Gastrocnemius medialis (tissue), 4 donors: ENCODE data around the gene CADM3. TPM values are rescaled to one million over a fixed set of nuclear protein-coding genes. Genes with fewer than 3 reads are reported as not detected.

Source experiments
- ATAC-seq, 2 donors: fragments of 150-250 bp; one replicate each; pipeline ENCODE4 v1.9.1; 2016
- DNase-seq, 2 donors: peaks; one replicate each; pipeline ENCODE4 v3.0.0-alpha.2; 2019
- H3K27ac ChIP-seq, 4 donors: fragments of 200-600 bp; sonication (generic); 1 replicate in 1 of 4; 2 replicates in 3 of 4; pipeline ENCODE4 v1.5.1; 2016 to 2018; ENCODE audit warnings: mild to moderate bottlenecking in 2 of 4, moderate library complexity in 1 of 4
- H3K27me3 ChIP-seq, 3 donors: fragments of 200-600 bp; sonication (generic) in 2 of 3; 1 replicate in 1 of 3; 2 replicates in 2 of 3; pipeline versions ENCODE4 v1.5.1 to v1.6.0; 2016 to 2019; ENCODE audit warnings: mild to moderate bottlenecking in 1 of 3, moderate library complexity in 1 of 3
- H3K36me3 ChIP-seq, 2 donors: fragments of 200-600 bp; sonication (generic) in 1 of 2; one replicate each; pipeline ENCODE4 v1.5.1; 2017 to 2018
- H3K4me1 ChIP-seq, 2 donors: fragments of 200-600 bp; sonication (generic) in 1 of 2; one replicate each; pipeline ENCODE4 v1.5.1; 2016 to 2017; ENCODE audit warnings: mild to moderate bottlenecking in 2 of 2
- H3K4me3 ChIP-seq, 4 donors: fragments of 200-600 bp; sonication (generic) in 3 of 4; 1 replicate in 1 of 4; 2 replicates in 3 of 4; pipeline ENCODE4 v1.5.1; 2016 to 2019; ENCODE audit warnings: mild to moderate bottlenecking in 2 of 4
- H3K9me3 ChIP-seq, 3 donors: fragments of 200-600 bp; sonication (generic) in 2 of 3; 1 replicate in 1 of 3; 2 replicates in 2 of 3; pipeline ENCODE4 v1.5.1; 2016 to 2019
- CTCF ChIP-seq, 5 experiments: fragments of 450-650 bp in 3 of 5; fragments of 200-600 bp in 2 of 5; sonication (generic) in 2 of 5; IDR thresholded peaks in 4 of 5; conservative IDR thresholded peaks in 1 of 5; 1 replicate in 4 of 5; 2 replicates in 1 of 5; pipeline ENCODE4 v1.5.1; 2016 to 2019; ENCODE audit warnings: antibody characterized with exemption in 5 of 5, mild to moderate bottlenecking in 3 of 5, moderate library complexity in 3 of 5
- POLR2A ChIP-seq, 2 donors: fragments of 450-650 bp; IDR thresholded peaks; one replicate each; pipeline ENCODE4 v1.6.1; 2017; ENCODE audit warnings: antibody characterized with exemption in 2 of 2, mild to moderate bottlenecking in 2 of 2, moderate library complexity in 2 of 2
- in situ Hi-C, 4 donors: fragments of 200-750 bp; cut with MboI; loops; one replicate each; pipeline versions ENCODE4 v1.15.0 to v1.8.0; 2017; ENCODE audit warnings: low sequenced_read_pairs in 4 of 4
- intact Hi-C: fragments of 100-400 bp; cut with DNase I; formaldehyde crosslinking; loops from one replicate; pipeline ENCODE4 v1.15.1; 2023; ENCODE audit warnings: low total_unique reads
- total RNA-seq, 4 donors: library from RNA; depleted of rRNA; stranded (reverse); fragments of >200 nt; gene quantifications; one replicate each; pipeline versions ENCODE4 v1.1.0 to v1.2.3, GENCODE V29; 2016

Gene CADM3
- total RNA-seq, 4 donors from 2014 or later, result 0.76 to 1.2 (median 1.0) TPM; not detected in 1

DNA sequence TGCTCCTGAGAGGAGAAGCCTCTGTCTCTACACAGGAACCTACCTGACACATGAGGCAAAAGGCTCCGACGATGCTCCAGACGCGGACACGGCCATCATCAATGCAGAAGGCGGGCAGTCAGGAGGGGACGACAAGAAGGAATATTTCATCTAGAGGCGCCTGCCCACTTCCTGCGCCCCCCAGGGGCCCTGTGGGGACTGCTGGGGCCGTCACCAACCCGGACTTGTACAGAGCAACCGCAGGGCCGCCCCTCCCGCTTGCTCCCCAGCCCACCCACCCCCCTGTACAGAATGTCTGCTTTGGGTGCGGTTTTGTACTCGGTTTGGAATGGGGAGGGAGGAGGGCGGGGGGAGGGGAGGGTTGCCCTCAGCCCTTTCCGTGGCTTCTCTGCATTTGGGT lies 29.4 kb downstream of the CADM3 start:
- in situ Hi-C loops, result no loop called here
- H3K9me3 ChIP-seq, result no peaks in the 10 kb centered on the region
- no peak overlapping the region for H3K27ac ChIP-seq
- peaks cover 0 to 3% (median 0%) of the 10 kb centered on the region in 3 donors for H3K27me3 ChIP-seq
- H3K4me1 ChIP-seq, result no peaks in the 10 kb centered on the region
- DNase-seq (no peak), ATAC-seq (no peak)
- no peaks in the 10 kb centered on the region for H3K36me3 ChIP-seq
- intact Hi-C loops, result no loop called here
- TF ChIP-seq CTCF (IDR thresholded peaks at IDR 0.05 in 4 of 5, conservative IDR thresholded peaks at IDR 0.05 in 1 of 5) (no peak), POLR2A (IDR thresholded peaks at IDR 0.05) (no peak)
- H3K4me3 ChIP-seq, result peak overlapping the region in 1 of 4 donors; percentile 7

- intact Hi-C loops, result no loop called here
- no peak overlapping the region for H3K27ac ChIP-seq
- DNase-seq (no peak), ATAC-seq (no peak)
- no peaks in the 10 kb centered on the region for H3K4me1 ChIP-seq
- peak overlapping the region in 1 of 4 donors; percentile 7 for H3K4me3 ChIP-seq
- H3K27me3 ChIP-seq, result peaks cover 0 to 5% (median 0%) of the 10 kb centered on the region in 3 donors
- TF ChIP-seq CTCF (IDR thresholded peaks at IDR 0.05 in 4 of 5, conservative IDR thresholded peaks at IDR 0.05 in 1 of 5) (no peak), POLR2A (IDR thresholded peaks at IDR 0.05) (no peak)
- H3K36me3 ChIP-seq, result no peaks in the 10 kb centered on the region
- H3K9me3 ChIP-seq, result no peaks in the 10 kb centered on the region
- in situ Hi-C loops, result no loop called here
Measured at GRCh38 chr1:159201642-159202041, 30.2 kb downstream of the CADM3 start.

GRCh38 chr1:159203610-159204009 lies 32.2 kb downstream of the CADM3 start:
- in situ Hi-C loops (no loop called here), intact Hi-C loops (no loop called here)
- Histone ChIP-seq H3K4me3 (no peak overlapping the region), H3K27ac (no peak overlapping the region), H3K4me1 (no peaks in the 10 kb centered on the region), H3K36me3 (no peaks in the 10 kb centered on the region), H3K27me3 (peaks cover 3 to 21% (median 6%) of the 10 kb centered on the region in 3 donors), H3K9me3 (no peaks in the 10 kb centered on the region)
- TF ChIP-seq CTCF (IDR thresholded peaks at IDR 0.05 in 4 of 5, conservative IDR thresholded peaks at IDR 0.05 in 1 of 5), result no peak
- no peak for TF ChIP-seq POLR2A (IDR thresholded peaks at IDR 0.05)
- DNase-seq (no peak), ATAC-seq (no peak)

GRCh38 chr1:159204161-159205141 lies 33.0 kb downstream of the CADM3 start, which contains the start of gene ACKR1:
Gene ACKR1 (plus strand): TSS chr1:159204875. CDS start chr1:159204960, 85 bp downstream.
- no peak for TF ChIP-seq POLR2A (IDR thresholded peaks at IDR 0.05)
- no peak for TF ChIP-seq CTCF (IDR thresholded peaks at IDR 0.05 in 4 of 5, conservative IDR thresholded peaks at IDR 0.05 in 1 of 5)
- H3K4me3 ChIP-seq, result peak within 1 kb of the TSS in 1 of 4 donors; percentile 24
- H3K36me3 ChIP-seq, result no peaks in the 10 kb centered on the region
- H3K4me1 ChIP-seq, result no peaks in the 10 kb centered on the region
- intact Hi-C loops, result no loop called here
- in situ Hi-C loops, result no loop called here
- ATAC-seq (no peak), DNase-seq (no peak)
- H3K27me3 ChIP-seq, result peaks cover 3 to 27% (median 6%) of the 10 kb centered on the region in 3 donors
- no peaks in the 10 kb centered on the region for H3K9me3 ChIP-seq
- H3K27ac ChIP-seq, result no peak within 1 kb of the TSS
